ENCODE measurements around the gene MTMR2.

The MTMR2 gene

DNA sequence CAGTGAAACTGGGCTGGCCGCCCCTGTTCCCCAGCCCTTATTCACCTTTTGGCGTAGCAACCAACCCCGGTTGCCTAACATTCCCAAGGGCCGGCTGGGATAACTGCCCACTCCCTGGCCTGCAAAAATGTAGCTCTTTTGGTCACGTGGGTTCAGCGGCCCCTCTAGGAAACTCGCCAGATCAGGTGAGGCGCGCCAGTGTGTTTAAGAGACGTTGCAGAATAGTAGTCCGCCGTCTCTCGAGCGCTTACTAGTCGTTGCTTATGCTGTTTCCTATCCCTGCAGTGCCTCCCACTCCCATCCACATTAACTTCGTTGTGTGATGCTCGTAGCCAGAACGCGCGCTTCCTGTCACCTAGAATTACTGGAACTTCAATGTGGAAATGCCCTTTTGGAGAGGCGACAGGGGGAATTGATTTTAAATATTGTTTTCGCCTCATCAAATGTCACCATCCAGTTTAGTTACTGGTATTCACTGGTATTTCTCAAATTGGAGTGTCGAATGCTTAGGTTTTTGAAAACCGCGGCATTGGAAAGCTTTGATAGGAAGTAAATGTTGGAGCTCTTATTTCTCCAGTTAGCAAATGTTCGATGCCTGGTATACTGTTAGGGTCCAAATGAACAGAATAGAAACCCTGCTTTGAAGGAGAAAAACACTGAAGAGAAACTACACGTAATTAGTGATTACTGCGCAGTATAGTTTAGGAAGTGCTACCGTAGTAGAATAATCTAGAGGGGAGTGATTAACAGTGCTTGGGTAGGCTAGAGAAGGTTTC lies 132.8 kb downstream of the MTMR2 start:
- TF ChIP-seq, protein P1, sequence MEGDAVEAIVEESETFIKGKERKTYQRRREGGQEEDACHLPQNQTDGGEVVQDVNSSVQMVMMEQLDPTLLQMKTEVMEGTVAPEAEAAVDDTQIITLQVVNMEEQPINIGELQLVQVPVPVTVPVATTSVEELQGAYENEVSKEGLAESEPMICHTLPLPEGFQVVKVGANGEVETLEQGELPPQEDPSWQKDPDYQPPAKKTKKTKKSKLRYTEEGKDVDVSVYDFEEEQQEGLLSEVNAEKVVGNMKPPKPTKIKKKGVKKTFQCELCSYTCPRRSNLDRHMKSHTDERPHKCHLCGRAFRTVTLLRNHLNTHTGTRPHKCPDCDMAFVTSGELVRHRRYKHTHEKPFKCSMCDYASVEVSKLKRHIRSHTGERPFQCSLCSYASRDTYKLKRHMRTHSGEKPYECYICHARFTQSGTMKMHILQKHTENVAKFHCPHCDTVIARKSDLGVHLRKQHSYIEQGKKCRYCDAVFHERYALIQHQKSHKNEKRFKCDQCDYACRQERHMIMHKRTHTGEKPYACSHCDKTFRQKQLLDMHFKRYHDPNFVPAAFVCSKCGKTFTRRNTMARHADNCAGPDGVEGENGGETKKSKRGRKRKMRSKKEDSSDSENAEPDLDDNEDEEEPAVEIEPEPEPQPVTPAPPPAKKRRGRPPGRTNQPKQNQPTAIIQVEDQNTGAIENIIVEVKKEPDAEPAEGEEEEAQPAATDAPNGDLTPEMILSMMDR (IDR thresholded peaks at IDR 0.05; ENCODE audit: low read depth, low read length): no peak
- DNase-seq (ENCODE audit: low read depth in 2 of 2): peak; percentile 64 to 79

DNA sequence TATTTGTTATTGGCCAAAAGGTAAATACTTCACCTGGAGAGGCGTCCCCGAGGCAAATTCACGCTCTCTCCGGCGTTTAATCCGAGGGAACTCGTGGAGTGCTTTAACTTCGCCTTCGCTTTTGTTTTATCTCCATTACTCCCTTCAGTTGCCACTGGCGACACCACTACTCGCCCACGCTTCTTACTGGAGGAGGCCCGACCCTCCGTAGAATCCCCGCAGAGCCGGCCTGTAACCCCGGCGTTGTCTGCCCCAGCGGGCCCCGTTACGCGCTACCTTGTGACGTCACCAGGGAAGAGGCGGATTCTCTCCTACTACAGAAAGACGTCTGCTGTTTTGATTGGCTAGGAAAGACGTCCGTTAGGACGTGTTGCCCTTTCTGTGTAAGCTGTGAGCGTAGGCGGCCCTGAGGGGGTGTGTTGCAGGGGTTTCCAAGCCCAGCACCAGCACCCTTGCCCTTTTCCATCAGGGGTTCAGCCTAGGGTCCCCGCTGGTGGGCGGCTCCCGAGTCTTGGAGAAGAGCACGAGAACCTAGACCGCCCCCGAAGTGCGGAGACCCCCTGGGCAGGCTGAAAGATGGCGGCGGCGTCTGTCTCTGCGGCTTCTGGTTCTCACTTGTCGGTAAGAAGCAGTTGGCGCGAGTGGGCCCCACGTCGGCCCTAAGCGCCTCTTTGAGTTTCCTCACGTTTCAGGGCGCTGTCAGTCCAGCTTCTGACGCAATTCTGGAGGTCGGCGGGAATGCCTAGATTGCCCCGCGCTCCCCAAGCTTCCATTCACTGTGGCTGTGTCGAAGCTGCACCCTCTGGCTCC lies 133.6 kb downstream of the MTMR2 start, which contains the start of gene CEP57:
Gene CEP57, plus strand, starts transcription at position 376 of the 810 bp plus-strand sequence. Its CDS starts 201 bp downstream, at position 577.
- H3K4me3 ChIP-seq (replicated peaks in 1 of 2; ENCODE audit: low read depth in 2 of 2, low read length in 2 of 2): peak within 1 kb of the TSS; percentile 88 to 97
- TF ChIP-seq, protein P1 (IDR thresholded peaks at IDR 0.05; ENCODE audit: low read depth, low read length): no peak
- DNase-seq (ENCODE audit: low read depth in 2 of 2): peak; percentile 99 to 100

More for the DNA sequence above, 132.8 kb downstream of the MTMR2 start:
- H3K4me3 ChIP-seq (replicated peaks in 1 of 2; ENCODE audit: low read depth in 2 of 2, low read length in 2 of 2): peak overlapping the region; percentile 88 to 97

DNA sequence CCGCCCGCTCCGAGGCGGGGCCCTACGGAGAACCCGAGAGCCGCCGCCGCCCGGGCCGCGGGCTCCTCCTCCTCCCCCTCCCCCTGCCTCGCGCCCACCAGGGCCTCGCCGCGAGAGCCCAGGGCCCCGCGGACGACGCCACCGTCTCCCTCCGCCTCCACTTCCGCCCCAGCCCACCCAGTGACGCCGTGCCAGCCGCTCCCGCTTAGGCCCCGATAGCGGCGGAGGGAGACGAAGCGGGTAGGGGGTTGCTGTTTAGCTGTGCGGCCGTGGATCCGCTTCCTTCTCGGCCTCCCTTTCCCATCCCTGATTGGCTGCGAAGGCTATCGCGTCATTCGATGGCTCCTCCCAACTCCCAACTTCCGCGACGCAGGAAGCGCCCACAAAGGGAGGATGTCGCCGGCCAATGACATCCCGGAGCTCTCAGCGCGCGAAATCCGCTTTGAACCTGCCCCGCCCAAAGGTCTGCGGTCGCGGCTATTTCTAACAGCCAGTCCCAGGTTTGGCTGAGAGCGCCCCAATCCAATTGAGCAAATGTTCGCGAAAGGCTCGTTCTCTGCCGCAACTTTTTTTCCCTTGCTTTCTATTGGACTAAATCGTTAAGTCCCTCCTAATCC lies 134.3 kb downstream of the MTMR2 start, which contains the start of gene FAM76B:
Gene FAM76B, minus strand, starts transcription at position 277 of the 617 bp plus-strand sequence. CDS start 304 bp downstream, outside the sequence.
- DNase-seq (ENCODE audit: low read depth in 2 of 2): peak; percentile 99
- TF ChIP-seq, protein P1 (IDR thresholded peaks at IDR 0.05; ENCODE audit: low read depth, low read length): no peak
- H3K4me3 ChIP-seq (replicated peaks in 1 of 2; ENCODE audit: low read depth in 2 of 2, low read length in 2 of 2): peak within 1 kb of the TSS; percentile 88 to 97

DNA sequence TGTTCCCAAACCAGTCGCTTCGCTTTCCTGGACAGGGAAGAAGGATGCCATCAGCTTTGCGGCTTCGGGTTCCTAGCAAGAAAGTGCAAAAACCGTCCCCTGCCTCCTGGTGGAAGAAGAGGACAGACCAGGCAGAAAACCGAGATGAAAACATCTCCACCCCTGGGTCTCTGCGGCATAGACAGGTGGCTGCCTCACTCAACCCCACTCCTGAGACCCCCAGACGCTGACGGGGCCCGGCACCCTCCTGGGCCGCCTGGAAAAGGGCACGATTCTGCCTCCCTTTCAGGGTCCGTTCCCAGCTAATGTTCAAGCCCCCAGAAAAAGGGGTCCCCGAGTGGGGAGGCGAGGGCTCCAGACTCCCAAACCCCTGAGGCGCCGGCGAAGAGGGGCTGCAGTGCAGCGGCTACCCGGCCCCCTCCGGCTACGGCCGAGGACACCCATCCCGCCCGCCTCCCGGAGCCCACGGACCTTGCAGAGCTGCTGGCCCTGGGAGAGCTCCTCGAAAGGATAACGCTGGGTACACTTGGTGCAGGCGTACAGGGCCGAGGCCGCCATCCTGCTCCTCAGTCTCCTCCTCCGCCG lies 134.9 kb downstream of the MTMR2 start:
- peak overlapping the region; percentile 88 to 97 for H3K4me3 ChIP-seq (replicated peaks in 1 of 2; ENCODE audit: low read depth in 2 of 2, low read length in 2 of 2)
- TF ChIP-seq, protein P1 (IDR thresholded peaks at IDR 0.05; ENCODE audit: low read depth, low read length): peak; percentile 37
- peak; percentile 47 to 48 for DNase-seq (ENCODE audit: low read depth in 2 of 2)
